ENCODE data around the gene IFIT1B.

DNA sequence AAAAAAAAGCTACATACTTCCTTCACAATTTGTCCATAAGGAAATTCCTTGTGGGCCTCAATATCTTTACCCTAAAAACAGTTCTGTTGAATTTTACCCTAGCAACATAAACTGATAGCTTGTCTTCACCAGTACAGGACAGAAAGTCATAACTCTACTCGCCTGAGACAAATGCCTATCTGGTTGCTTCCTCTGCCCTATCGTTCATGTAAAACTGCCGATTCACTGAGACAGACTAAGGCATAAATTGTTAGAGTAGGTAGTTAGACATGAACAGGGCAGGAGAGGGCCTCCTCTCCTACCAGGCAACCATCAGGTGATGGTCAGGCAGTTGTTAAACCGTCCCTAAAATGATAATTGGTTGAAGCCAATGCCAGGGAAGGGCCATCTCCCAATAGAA lies 25.1 kb upstream of the IFIT1B start:
- TF ChIP-seq CTCF (IDR thresholded peaks at IDR 0.05; ENCODE audit: poor library complexity) (no peak), EZH2 (IDR thresholded peaks at IDR 0.05; ENCODE audit: borderline replicate concordance) (no peak)
